Muscle of leg (tissue), 11 donors: ENCODE results near the gene TDG. TPM values are rescaled to one million over a fixed set of nuclear protein-coding genes. Genes with fewer than 3 reads are reported as not detected.
"Not testable (repeated sequence)": the region's sequence is repeated elsewhere in the genome, so short reads cannot be mapped to it uniquely, and the experiment has no call there.

Experiments used
- DNase-seq: peaks from one replicate; pipeline ENCODE4 v3.0.0; 2013
- H3K27ac ChIP-seq: one replicate; pipeline ENCODE4 v1.5.1; 2013; ENCODE audit warnings: mild to moderate bottlenecking, low read length, control low read depth
- H3K27me3 ChIP-seq: one replicate; pipeline ENCODE4 v1.6.1; 2013; ENCODE audit warnings: low read length; ENCODE audit not compliant: control insufficient read depth, insufficient read depth
- H3K36me3 ChIP-seq: one replicate; pipeline ENCODE4 v1.6.1; 2013; ENCODE audit warnings: low read length; ENCODE audit not compliant: control insufficient read depth, insufficient read depth
- H3K4me1 ChIP-seq: one replicate; pipeline ENCODE4 v1.6.1; 2013; ENCODE audit warnings: low read length; ENCODE audit not compliant: control insufficient read depth, insufficient read depth
- H3K4me3 ChIP-seq: one replicate; pipeline ENCODE4 v1.5.1; 2013; ENCODE audit warnings: low read length, control low read depth
- H3K9me3 ChIP-seq: replicated peaks from 2 replicates; pipeline ENCODE4 v1.6.1; 2013; ENCODE audit warnings: low read depth, low read length; ENCODE audit not compliant: control insufficient read depth
- WGBS: methylation state at CpG from one replicate; pipeline ENCODE4 v1.1.5; 2013; ENCODE audit warnings: missing lambda C conversion rate; ENCODE audit not compliant: insufficient coverage; 5-methylcytosine and 5-hydroxymethylcytosine counted together
- polyA plus RNA-seq, 8 donors: library from polyadenylated mRNA; unstranded; fragments of 120-200 nt; gene quantifications; one replicate each; pipeline versions ENCODE4 v1.2.1 to v1.2.3, GENCODE V29; 2013; ENCODE audit warnings: inconsistent platforms in 1 of 8, low replicate concordance in 1 of 8; ENCODE audit not compliant: insufficient read length in 8 of 8, insufficient read depth in 1 of 8
- total RNA-seq: library from RNA; stranded (reverse); fragments of 120-200 nt; gene quantifications from one replicate; pipeline ENCODE4 v1.2.4, GENCODE V29; 2013

Gene TDG
- total and polyA plus RNA-seq, 9 donors: 24.1 to 36.1 (median 28.3) TPM

DNA sequence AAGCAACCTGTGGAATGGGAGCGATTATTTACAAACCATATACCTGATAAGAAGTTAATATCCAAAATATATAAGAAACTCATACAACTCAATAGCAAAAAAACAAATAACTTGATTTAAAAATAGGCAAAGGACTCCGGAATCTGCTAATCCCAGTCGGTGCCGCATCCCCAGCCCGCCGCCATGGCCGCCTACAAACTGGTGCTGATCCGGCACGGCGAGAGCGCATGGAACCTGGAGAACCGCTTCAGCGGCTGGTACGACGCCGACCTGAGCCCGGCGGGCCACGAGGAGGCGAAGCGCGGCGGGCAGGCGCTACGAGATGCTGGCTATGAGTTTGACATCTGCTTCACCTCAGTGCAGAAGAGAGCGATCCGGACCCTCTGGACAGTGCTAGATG lies 64.9 kb downstream of the TDG start:
- WGBS: no CpG with 5 or more reads among the region's 27 CpGs
- H3K36me3 ChIP-seq, H3K4me3 ChIP-seq, H3K27ac ChIP-seq, H3K27me3 ChIP-seq, H3K4me1 ChIP-seq, DNase-seq, H3K9me3 ChIP-seq: not testable (repeated sequence)

DNA sequence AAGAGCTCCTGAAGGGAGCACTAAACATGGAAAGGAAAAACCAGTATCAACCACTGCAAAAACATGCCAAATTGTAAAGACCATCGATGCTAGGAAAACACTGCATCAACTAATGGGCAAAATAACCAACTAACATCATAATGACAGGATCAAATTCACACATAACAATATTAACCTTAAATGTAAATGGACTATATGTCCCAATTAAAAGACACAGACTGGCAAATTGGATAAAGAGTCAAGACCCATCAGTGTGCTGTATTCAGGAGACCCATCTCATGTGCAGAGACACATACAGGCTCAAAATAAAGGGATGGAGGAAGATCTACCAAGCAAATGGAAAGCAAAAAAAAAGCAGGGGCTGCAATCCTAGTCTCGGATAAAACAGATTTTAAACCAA lies 70.5 kb downstream of the TDG start:
- not testable (repeated sequence) for H3K9me3 ChIP-seq, H3K4me3 ChIP-seq, H3K27ac ChIP-seq, DNase-seq, H3K36me3 ChIP-seq, H3K4me1 ChIP-seq, H3K27me3 ChIP-seq
- WGBS: no CpG with 5 or more reads among the region's 2 CpGs

Other genes with a start within 250 kb of the TDG start
- gene NT5DC3, start 124.6 kb upstream of the TDG start, total RNA-seq: 8.2 TPM
- 1 to 10 TPM; 4.6 to 8.7 (median 6.9) TPM for gene NT5DC3, start 124.6 kb upstream of the TDG start, polyA plus RNA-seq
- 337 TPM for gene HSP90B1, start 35.5 kb upstream of the TDG start, total RNA-seq
- 100 to 1,000 TPM; 320 to 584 (median 374) TPM for gene HSP90B1, start 35.5 kb upstream of the TDG start, polyA plus RNA-seq
- 68.9 TPM for gene GLT8D2, start 84.3 kb downstream of the TDG start, total RNA-seq
- gene GLT8D2, start 84.3 kb downstream of the TDG start, polyA plus RNA-seq: 10 to 100 TPM; 44.5 to 74.9 (median 53.4) TPM
- gene HCFC2, start 98.7 kb downstream of the TDG start, total RNA-seq: 35.8 TPM
- 10 to 100 TPM; 16.9 to 32.9 (median 25.8) TPM for gene HCFC2, start 98.7 kb downstream of the TDG start, polyA plus RNA-seq
- 28.4 TPM for gene NFYB, start 172.3 kb downstream of the TDG start, total RNA-seq
- 10 to 100 TPM; 33.7 to 54.6 (median 40.6) TPM for gene NFYB, start 172.3 kb downstream of the TDG start, polyA plus RNA-seq
- 44.2 TPM for gene TXNRD1, start 249.9 kb downstream of the TDG start, total RNA-seq
- 10 to 100 TPM; 30.2 to 42.6 (median 39.1) TPM for gene TXNRD1, start 249.9 kb downstream of the TDG start, polyA plus RNA-seq